Measurements from ENCODE around the gene SAMD4B.

Gene SAMD4B

DNA sequence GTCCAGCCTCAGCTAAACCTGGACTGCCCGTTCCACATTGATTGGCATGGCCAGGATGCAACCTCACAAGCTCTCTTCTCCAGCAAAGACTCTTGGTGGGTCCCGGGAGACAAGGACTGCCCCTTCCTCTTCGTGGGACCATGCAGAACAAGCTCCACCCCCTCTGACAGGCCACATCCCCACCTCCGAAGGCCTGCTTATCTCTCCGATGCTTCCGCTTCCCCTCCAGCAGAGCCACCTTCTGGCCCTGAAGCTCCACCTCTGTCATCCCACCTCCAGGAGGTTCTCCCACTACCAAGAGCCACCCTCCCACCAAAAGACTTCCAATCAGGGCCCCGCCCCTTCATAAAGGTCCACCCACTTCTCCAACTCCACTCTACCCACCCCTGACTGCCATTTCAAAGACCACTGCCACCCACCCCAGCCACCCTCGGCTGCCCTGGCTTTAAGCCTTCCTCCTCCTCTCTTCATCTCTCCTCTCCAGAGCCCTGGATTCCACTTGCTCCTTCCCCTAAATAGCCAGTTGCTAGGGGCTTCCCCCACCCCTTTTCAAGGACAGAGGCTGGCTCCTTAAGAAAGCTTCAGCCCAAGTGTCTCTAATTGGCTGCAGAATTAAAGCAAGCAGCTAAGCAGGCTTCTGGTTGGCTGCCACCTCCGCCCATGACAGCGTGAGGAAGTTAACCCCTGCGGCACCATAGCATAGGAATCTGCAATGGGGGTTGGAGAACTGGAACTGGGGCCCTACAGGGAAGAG, 31.5 kb upstream of the SAMD4B start:
- no peak overlapping the region for H3K27ac ChIP-seq (replicated peaks)
- no peak for DNase-seq (ENCODE audit: low read depth in 1 of 2, low spot score in 1 of 2)
- TF ChIP-seq GABPA (IDR thresholded peaks at IDR 0.05; ENCODE audit: low read depth) (no peak), POLR2AphosphoS5 (IDR thresholded peaks at IDR 0.05; ENCODE audit: low read depth) (no peak), SPI1 (IDR thresholded peaks at IDR 0.05; ENCODE audit: borderline replicate concordance, low read depth) (no peak)
- TF ChIP-seq, protein P1, sequence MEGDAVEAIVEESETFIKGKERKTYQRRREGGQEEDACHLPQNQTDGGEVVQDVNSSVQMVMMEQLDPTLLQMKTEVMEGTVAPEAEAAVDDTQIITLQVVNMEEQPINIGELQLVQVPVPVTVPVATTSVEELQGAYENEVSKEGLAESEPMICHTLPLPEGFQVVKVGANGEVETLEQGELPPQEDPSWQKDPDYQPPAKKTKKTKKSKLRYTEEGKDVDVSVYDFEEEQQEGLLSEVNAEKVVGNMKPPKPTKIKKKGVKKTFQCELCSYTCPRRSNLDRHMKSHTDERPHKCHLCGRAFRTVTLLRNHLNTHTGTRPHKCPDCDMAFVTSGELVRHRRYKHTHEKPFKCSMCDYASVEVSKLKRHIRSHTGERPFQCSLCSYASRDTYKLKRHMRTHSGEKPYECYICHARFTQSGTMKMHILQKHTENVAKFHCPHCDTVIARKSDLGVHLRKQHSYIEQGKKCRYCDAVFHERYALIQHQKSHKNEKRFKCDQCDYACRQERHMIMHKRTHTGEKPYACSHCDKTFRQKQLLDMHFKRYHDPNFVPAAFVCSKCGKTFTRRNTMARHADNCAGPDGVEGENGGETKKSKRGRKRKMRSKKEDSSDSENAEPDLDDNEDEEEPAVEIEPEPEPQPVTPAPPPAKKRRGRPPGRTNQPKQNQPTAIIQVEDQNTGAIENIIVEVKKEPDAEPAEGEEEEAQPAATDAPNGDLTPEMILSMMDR (IDR thresholded peaks at IDR 0.05; ENCODE audit: insufficient read depth, low read length) = no peak
- TF ChIP-seq, protein P2, sequence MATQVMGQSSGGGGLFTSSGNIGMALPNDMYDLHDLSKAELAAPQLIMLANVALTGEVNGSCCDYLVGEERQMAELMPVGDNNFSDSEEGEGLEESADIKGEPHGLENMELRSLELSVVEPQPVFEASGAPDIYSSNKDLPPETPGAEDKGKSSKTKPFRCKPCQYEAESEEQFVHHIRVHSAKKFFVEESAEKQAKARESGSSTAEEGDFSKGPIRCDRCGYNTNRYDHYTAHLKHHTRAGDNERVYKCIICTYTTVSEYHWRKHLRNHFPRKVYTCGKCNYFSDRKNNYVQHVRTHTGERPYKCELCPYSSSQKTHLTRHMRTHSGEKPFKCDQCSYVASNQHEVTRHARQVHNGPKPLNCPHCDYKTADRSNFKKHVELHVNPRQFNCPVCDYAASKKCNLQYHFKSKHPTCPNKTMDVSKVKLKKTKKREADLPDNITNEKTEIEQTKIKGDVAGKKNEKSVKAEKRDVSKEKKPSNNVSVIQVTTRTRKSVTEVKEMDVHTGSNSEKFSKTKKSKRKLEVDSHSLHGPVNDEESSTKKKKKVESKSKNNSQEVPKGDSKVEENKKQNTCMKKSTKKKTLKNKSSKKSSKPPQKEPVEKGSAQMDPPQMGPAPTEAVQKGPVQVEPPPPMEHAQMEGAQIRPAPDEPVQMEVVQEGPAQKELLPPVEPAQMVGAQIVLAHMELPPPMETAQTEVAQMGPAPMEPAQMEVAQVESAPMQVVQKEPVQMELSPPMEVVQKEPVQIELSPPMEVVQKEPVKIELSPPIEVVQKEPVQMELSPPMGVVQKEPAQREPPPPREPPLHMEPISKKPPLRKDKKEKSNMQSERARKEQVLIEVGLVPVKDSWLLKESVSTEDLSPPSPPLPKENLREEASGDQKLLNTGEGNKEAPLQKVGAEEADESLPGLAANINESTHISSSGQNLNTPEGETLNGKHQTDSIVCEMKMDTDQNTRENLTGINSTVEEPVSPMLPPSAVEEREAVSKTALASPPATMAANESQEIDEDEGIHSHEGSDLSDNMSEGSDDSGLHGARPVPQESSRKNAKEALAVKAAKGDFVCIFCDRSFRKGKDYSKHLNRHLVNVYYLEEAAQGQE (IDR thresholded peaks at IDR 0.05; ENCODE audit: insufficient replicate concordance, low read depth) = no peak
- no peak overlapping the region for H3K4me3 ChIP-seq (replicated peaks; ENCODE audit: insufficient read depth, low read length)
- H3K27me3 ChIP-seq (ENCODE audit: insufficient read depth, poor library complexity, severe bottlenecking) = no peaks in the 10 kb centered on the region

DNA sequence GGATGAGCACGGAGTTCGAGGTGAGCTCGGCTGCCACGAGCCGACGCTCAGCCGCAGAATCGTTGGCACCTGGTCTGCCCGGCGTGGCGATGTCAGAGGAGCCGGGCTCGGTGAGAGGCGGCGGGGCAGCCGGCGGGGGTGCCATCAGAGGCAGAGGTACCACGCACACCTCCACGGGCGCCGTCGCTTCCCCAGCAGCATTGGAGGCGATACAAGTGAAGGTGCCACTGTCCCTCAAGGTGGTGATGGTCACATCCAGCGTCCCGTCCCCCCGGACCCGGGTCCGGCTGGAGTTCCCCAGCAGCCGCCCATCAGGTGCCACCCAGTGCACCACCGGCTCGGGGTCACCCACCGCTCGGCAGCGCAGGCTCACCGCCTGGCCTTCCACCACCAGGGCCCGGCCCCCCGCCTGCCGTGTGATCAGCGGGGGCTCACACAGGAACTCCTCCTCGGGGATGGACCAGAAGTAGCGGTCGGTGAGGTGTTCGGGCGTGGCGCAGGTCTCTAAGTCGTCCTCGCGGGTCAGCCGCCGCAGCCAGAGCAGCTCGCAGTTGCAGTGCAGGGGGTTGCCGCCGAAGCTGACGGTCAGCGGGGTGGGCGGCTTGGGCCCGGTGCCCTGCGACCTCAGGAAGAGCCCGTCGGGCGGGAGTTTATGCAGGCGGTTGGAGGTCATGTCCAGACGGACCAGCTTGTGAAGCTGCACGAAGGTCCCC, 28.0 kb upstream of the SAMD4B start:
- TF ChIP-seq SPI1 (IDR thresholded peaks at IDR 0.05; ENCODE audit: borderline replicate concordance, low read depth) (no peak), POLR2AphosphoS5 (IDR thresholded peaks at IDR 0.05; ENCODE audit: low read depth) (no peak), GABPA (IDR thresholded peaks at IDR 0.05; ENCODE audit: low read depth) (no peak)
- TF ChIP-seq, protein P2 (IDR thresholded peaks at IDR 0.05; ENCODE audit: insufficient replicate concordance, low read depth) = no peak
- TF ChIP-seq, protein P1 (IDR thresholded peaks at IDR 0.05; ENCODE audit: insufficient read depth, low read length) = no peak
- no peak for DNase-seq (ENCODE audit: low read depth in 1 of 2, low spot score in 1 of 2)
- H3K27ac ChIP-seq (replicated peaks) = no peak overlapping the region
- no peak overlapping the region for H3K4me3 ChIP-seq (replicated peaks; ENCODE audit: insufficient read depth, low read length)
- H3K27me3 ChIP-seq (ENCODE audit: insufficient read depth, poor library complexity, severe bottlenecking) = no peaks in the 10 kb centered on the region

DNA sequence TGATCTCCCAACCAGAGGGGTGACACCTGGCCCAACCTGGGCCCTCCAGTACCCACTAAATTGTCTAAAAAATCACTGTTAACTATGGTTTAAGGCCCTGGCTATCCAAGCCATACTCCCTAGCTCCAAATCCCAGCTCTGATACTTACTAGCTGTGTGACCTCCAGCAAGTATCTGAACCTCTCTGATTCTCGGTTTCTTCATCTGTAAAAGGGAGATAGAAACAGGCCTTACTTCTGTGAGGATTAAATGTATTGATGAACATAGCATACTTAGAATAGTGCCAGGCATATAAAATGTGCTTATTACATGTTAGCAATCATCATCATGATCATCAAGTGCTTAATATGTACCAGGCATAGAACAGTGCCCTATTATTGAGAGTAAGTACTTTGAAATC, 26.3 kb upstream of the SAMD4B start:
- H3K27me3 ChIP-seq (ENCODE audit: insufficient read depth, poor library complexity, severe bottlenecking) = no peaks in the 10 kb centered on the region
- DNase-seq (ENCODE audit: low read depth in 1 of 2, low spot score in 1 of 2) = no peak

More for the DNA sequence above, 26.3 kb upstream of the SAMD4B start:
- Histone ChIP-seq H3K27ac (replicated peaks) (no peak overlapping the region), H3K4me3 (replicated peaks; ENCODE audit: insufficient read depth, low read length) (no peak overlapping the region)
- TF ChIP-seq, protein P2 (IDR thresholded peaks at IDR 0.05; ENCODE audit: insufficient replicate concordance, low read depth) = no peak
- TF ChIP-seq GABPA (IDR thresholded peaks at IDR 0.05; ENCODE audit: low read depth) (no peak), SPI1 (IDR thresholded peaks at IDR 0.05; ENCODE audit: borderline replicate concordance, low read depth) (no peak), POLR2AphosphoS5 (IDR thresholded peaks at IDR 0.05; ENCODE audit: low read depth) (no peak)
- TF ChIP-seq, protein P1 (IDR thresholded peaks at IDR 0.05; ENCODE audit: insufficient read depth, low read length) = no peak

Data from HL-60 (cell line).